Suppressor macrophage (primary cell): Measurements from ENCODE around the gene OR8S1.
"Not testable (repeated sequence)": the region's sequence is repeated elsewhere in the genome, so short reads cannot be mapped to it uniquely, and the experiment has no call there.

Source experiments
- DNase-seq, 4 experiments: peaks; one replicate each; pipeline ENCODE4 v3.0.0-alpha.2; 2020 to 2022
- total RNA-seq, 17 experiments: gene quantifications; one replicate each; lab custom pipeline; 2026; ENCODE audit warnings: mixed read lengths in 6 of 17, inconsistent platforms in 3 of 17; lab: John Stamatoyannopoulos, UW

The OR8S1 gene, protein sequence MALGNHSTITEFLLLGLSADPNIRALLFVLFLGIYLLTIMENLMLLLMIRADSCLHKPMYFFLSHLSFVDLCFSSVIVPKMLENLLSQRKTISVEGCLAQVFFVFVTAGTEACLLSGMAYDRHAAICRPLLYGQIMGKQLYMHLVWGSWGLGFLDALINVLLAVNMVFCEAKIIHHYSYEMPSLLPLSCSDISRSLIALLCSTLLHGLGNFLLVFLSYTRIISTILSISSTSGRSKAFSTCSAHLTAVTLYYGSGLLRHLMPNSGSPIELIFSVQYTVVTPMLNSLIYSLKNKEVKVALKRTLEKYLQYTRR
- 0 to 0.22 (median 0) reads per million in 17 experiments for total RNA-seq

DNA sequence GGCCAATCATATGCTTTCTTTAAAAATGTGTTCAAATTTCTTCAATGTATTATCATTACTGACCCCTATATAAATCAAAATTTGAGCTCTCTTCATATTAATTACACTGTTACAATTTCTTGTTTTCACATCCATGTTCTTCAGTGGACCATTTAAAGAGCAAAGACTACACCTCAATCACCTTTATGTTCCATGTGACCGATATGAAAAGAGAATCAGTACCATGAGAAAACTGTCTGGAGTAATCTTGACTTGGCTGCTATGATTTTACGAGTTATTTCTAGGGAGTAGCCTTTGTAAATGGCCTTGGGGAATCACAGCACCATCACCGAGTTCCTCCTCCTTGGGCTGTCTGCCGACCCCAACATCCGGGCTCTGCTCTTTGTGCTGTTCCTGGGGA, at the start of gene OR8S1:
TSS of gene OR8S1 (plus strand) at position 301 of the 400 bp plus-strand sequence. CDS start at position 301, 0 bp downstream.
- no peak for DNase-seq

DNA sequence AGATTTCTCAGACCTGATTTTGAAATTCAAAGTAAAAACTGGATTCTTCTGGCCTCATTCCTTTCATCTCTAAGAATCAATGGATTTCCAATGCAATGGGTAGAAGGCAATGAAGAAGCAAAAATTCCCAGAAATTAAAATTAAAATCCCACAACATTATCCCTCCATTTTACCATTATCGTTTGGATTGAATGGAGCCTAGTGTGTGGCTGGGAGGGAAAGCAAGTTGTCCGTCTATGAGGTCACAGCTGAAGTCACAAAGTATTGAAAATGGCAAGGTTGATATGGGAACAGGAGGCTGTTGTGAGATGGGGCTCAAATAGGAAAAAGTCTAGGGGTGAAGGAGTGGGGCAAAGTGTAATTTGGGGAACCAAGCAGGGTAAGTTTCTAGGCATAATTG, 43.2 kb upstream of the OR8S1 start, which contains the start of gene C12orf54:
TSS of gene C12orf54 (plus strand) at position 301 of the 400 bp plus-strand sequence. CDS start 799 bp downstream, outside the sequence.
- no peak for DNase-seq

DNA sequence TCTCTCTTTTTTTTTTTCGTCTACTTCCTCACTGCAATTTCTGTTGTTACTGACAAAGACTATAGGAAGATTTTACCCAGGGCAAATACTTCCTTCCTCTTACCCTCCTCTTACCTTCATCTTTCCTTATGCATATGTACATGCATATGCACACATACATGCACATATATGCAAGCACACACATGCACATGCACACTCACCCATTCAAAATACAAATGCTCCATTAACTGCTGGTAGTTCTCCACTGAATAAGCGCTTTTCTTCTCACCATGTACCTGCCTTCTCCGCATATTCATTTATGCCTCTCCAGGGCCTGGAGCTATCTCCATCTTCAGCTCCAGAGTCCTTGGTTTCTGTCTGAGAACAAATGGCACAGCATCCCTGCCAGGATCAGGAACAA, 42.5 kb upstream of the OR8S1 start:
- no peak for DNase-seq

DNA sequence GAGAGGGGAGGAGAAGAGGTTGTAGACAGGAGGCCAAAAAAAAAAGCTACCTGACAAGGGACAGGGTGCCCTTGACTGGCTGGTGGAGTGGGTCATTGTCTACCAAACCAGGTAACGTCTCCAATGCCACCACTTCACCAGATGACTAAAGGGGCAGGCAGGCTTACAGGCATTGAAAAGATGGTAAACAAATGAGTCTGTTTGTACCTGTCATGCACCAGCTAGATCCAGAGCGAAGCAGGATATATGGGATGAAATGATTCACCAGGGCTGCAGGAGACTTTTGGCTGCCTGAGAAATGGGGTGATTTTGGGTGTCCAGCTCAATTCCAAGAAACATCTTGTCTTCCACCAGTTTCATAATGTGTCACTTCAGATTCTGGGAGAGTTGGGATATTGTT, 39.2 kb upstream of the OR8S1 start:
- no peak for DNase-seq

DNA sequence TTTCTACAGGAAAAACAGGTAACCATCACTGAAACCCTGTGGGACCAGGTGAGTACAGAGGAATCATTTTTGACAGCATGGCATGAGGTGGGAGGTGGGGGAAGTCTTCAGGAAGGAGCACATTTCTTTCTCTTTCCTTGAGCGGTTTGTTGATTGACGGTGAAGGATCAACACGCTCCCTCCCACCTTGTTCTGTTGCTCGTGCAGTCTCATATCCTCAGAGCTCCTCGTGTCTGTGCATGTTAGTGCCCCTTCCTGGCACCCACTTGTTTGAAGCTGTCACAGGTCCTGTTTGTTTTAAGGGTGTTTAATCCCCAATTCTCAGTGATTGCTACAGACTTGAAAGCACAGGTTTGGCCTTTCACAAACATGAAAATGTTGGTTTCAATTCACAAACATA, 38.8 kb upstream of the OR8S1 start:
- DNase-seq = no peak

DNA sequence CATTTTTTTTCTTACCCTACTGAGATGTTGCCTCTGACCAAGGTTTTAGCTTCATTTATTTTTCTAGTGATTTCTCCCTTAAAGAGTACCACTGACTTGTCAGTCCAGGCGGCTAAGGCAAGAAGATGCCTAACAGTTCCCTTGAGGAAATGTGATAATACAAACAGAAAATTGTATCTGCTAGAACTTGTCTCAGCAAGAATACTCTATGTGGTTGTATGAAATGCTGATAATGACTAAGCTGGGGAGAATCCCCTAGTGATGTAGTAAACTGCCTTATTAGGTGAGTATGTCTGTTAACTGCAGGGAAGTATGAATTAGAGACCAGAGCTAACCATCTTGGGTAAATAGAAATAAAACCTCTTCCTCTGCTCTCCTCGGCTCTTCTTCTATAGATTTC, 36.4 kb upstream of the OR8S1 start:
- DNase-seq = no peak

DNA sequence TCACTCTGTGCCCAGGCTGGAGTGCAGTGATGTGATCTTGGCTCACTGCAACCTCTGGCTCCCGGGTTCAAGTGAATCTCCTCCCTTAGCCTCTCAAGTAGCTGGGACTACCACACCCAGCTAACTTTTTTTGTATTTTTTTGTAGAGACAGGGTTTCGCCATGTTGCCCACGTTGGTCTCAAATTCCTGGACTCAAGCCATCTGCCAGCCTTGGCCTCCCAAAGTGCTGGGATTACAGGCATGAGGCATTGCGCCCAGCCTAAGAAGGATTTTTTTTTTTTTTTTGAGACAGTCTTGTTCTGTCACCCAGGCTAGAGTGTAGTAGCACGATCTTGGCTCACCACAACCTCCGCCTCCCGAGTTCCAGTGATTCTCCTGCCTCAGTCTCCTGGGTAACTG, 36.0 kb upstream of the OR8S1 start:
- DNase-seq = not testable (repeated sequence)

DNA sequence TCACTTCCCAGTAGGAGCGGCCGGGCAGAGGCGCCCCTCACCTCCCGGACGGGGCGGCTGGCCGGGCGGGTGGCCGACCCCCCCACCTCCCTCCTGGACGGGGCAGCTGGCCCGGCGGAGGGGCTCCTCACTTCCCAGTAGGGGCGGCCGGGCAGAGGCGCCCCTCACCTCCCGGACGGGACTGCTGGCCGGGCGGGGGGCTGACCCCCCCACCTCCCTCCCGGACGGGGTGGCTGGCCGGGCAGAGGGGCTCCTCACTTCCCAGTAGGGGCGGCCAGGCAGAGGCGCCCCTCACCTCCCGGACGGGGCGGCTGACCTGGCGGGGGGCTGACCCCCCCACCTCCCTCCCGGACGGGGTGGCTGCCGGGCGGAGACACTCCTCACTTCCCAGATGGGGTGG, 25.2 kb upstream of the OR8S1 start:
- DNase-seq = not testable (repeated sequence)

DNA sequence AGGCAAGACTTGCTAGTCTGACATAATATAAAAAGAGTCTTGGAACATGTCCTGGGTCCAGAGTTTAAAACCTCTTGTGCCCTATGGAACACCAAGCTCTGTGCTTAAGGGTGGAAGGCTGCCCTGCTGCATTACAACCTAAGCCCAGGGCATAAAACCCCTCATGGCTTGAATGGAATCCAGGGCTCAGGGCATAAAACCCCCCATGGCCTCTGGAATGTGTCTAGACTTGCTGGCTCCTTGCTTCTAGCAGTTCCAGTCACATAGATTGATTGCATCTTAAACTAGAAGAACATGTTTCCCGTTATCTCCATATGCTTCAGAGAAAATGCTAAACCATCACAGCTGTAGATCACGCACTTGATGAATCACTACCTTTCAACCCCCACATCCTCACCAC, 18.6 kb upstream of the OR8S1 start:
- DNase-seq = not testable (repeated sequence)

DNA sequence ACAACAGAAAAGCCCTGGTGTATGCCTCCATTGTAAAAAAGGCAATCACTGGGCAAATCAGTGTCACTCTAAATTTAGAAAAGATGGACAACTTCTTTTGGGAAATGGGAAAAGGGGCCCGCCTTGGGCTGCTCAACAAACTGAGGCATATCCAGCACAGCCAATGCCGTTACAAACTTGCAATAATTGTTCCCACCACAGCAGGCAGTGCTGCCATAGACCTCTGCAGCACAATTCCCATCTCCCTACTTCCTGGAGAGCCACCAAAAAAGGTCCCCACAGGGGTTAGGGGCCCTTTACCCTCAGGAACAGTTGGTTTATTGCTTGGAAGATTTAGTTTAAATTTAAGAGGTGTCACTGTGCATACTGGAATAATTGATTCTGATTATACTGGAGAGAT, 16.4 kb upstream of the OR8S1 start:
- no peak for DNase-seq

DNA sequence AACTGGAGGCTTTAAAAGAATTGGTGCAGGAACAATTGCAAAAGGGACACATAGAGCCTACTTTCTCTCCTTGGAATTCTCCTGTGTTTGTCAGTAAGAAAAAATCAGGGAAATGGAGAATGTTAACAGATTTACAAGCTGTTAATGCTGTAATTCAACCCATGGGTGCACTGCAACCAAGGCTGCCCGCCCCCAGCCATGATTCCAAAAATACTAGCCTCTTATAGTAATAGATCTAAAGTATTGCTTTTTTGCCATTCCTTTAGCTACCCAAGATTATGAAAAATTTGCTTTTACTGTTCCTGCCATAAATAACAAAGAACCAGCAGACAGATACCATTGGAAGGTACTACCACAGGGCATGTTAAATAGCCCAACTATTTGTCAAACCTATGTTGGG, 15.3 kb upstream of the OR8S1 start:
- DNase-seq = no peak

DNA sequence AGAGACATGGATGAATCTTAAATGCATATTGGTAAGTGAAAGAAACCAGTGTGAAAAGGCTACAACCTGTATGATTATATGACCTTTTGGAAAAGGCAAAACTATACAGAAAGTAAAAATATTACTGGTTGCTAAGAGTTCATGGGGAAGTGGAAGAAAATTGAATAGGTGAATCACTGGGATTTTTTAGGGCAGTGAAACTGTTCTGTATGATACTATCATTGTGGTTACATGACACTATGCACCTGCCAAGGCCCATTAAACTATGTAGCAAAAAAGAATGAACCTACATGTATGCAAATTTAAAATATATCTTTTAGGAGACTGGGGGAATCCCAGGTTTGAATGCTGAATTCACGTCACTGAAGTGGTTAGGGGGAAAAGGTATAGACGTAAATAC, 12.6 kb upstream of the OR8S1 start:
- no peak for DNase-seq

DNA sequence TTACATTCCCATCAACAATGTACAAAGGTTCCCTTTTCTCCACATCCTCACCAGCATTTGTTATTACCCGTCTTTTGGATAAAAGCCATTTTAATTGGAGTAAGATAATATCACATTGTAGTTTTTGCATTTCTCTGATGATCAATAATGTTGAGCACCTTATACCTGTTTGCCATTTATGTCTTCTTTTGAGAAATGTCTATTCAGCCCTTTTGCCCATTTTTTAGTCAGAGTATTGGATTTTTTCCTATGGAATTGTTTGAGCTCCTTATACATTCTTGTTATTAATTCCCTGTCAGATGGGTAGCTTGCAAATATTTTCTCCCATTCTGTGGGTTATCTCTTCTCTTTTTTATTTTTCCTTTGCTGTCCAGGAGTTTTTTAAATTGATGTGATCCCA, 10.7 kb upstream of the OR8S1 start:
- DNase-seq = no peak

DNA sequence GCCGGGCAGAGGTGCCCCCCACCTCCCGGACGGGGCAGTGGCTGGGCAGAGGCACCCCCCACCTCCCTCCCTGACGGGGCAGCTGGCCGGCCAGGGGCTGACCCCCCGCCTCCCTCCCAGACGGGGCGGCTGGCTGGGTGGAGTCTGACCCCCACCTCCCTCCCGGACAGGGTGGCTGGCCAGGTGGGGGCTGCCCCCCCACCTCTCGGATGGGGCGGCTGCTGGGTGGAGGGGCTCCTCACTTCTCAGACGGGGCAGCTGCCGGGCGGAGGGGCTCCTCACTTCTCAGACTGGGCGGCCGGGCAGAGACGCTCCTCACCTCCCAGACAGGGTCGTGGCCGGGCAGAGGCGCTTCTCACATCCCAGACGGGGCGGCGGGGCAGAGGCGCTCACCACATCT, 5.1 kb upstream of the OR8S1 start:
- not testable (repeated sequence) for DNase-seq

DNA sequence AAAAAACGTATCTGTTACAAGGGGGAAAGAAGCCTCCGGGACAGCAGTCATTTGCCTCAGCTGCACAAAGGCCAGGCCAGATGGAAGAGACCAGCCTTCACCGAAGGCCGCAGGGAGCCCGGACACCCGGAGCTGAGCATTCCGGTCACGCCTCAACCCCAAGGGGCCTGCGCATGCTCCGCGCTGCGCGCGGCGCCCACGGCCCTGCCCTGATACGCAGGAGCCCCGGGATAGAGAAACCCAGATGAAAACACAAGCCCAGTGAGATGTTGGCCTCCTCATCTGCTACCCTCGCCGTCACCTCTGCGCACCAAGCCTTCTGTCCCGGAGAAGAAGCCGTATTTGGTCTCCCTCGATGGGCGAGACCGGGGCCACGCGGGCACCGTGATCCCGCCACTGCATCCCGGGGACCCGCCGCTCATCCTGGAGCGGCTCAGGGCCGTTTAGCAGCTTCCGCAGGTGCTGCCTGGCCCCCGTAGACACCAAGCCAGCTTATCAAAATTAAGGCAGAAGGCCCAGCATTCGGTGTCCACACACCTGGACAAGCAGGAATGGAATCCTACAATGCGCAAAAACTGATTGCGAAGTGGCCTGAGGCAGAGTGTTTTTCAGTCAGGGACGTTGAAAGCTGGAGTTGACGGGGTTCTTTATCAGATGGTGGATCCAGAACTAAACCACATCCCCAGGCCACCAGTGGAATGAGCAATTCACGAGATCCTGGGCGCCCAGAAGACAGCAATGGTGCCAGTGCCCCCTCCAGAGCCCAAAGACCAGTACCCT, 2.6 kb downstream of the OR8S1 start:
- DNase-seq = no peak

DNA sequence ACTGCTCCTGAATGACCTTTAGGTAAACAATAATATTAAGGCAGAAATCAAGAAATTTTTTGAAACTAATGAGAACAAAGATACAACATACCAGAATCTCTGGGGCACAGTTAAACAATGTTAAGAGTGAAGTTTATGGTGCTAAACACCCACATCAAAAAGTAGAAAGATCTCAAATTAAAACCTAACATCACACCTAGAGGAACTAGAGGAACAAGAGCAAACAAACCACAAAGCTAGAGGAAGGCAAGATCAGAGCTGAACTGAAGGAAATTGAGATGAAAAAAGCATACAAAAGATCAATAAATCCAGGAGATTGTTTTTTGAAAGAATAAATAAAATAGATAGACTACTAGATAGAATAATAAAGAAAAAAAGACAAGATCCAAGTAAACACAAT, 7.2 kb downstream of the OR8S1 start:
- DNase-seq = no peak

DNA sequence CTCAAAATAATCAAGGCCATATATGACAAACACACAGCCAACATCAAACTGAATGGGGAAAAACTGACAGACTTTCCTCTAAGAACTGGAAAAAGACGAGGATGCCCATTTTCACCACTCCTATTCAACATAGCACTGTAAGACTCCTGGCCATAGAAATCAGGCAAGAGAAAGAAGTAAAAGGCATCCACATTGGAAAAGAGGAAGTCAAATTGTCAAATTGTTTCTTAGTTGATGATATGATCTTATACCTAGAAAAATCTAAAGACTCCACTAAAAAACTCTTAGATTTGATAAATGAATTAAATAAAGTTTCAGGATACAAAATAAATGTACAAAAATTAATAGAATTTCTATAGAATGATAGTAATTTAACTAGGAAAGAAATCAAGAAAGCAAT, 11.2 kb downstream of the OR8S1 start:
- DNase-seq = no peak

DNA sequence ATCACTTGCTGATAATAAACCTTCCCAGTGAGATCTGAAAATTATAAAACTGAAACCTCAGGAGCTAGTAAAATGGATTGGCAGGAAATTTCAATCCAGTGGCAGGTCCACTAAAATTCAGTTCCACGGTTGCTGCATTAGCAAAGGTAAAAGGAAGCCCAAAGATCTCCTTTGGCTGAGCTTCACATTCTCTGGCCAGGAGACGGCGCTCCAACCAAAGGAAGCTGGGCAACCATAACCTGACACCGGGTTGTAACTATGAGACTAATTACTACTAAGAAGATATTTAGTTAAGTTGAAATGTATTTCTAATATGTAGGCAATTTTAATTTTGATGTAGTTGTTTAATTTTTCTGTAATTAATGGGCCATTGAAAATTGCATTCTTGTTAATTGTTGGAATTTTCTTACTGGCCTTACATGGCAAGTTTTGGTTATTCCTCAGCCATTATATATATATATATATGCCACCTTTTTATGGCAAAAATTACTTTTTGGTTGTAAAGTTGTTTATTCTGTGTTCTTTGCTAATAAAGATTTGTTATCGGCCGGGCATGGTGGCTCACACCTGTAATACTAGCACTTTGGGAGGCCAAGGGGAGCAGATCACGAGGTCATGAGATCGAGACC, 17.0 kb downstream of the OR8S1 start:
- peak; percentile 46 to 70 (median 53) for DNase-seq

DNA sequence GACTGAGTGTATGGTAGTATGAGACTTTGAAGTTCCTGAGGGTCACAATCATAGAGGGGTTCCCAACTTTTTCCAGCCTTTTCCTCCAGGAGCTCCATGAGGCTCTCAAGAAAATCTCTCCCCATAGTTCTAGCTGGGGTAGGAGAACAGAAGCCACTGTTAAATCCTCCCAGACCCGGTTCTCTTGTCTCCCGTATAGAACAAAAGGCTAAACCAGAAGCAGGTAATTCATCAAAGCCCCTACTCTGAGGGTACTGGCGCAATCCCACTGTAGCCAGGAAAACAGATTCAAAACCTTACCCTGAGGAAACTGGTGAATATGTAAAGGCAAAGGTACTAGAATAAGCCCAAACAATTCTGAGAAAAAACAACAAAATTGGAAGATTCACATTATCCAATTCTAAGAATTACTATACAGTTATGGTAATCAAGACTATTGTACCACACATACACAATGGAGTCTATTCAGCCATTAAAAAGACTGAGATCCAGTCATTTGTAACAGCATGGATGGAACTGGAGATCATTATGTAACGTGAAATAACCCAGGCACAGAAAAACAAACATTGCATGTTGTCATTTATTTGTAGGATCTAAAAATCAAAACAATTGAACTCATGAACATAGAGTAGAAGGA, 20.5 kb downstream of the OR8S1 start:
- DNase-seq = no peak

DNA sequence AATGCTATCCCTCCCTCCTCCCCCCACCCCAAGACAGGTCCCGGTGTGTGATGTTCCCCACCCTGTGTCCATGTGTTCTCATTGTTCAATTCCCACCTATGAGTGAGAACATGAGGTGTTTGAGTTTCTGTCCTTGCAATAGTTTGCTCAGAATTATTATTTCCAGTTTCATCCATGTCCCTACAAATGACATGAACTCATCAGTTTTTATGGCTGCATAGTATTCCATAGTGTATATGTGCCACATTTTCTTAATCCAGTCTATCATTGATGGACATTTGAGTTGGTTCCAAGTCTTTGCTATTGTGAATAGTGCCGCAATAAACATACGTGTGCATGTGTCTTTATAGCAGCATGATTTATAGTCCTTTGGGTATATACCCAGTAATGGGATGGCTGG, 21.6 kb downstream of the OR8S1 start:
- DNase-seq = not testable (repeated sequence)

DNA sequence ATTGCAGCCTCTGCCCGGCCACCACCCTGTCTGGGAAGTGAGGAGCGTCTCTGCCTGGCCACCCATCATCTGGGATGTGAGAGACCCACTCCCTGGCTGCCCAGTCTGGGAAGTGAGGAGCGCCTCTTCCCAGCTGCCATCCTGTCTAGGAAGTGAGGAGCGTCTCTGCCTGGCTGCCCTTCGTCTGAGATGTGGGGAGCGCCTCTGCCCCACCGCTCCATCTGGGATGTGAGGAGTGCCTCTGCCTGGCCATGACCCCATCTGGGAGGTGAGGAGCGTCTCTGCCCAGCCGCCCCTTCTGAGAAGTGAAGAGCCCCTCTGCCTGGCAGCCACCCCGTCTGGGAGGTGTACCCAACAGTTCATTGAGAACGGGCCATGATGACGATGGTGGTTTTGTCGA, 26.2 kb downstream of the OR8S1 start:
- not testable (repeated sequence) for DNase-seq

DNA sequence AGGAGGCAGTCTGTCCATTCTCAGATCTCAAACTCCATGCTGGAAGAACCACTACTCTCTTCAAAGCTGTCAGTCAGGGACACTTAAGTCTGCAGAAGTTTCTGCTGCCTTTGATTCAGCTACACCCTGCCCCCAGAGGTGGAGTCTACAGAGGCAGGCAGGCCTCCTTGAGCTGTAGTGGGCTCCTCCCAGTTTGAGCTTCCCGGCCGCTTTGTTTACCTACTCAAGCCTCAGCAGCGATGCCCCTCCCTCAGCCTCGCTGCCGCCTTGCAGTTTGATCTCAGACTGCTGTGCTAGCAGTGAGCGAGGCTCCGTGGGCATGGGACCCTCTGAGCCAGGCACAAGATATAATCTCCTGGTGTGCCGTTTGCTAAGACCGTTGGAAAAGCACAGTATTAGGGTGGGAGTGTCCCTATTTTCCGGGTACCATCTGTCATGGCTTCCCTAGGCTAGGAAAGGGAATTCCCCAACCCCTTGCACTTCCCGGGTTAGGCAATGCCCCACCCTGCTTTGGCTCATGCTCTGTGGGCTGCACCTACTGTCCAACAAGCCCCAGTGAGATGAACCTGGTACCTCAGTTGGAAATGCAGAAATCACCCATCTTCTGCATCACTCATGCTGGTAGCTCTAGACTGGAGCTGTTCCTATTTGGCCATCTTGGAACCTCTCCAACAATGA, 28.4 kb downstream of the OR8S1 start:
- DNase-seq = not testable (repeated sequence)
